Mononuclear cell (primary cell): ENCODE data around the gene PNLIPRP2. TPM values are rescaled to one million over a fixed set of nuclear protein-coding genes. Genes with fewer than 3 reads are reported as not detected.

Experiments used
- H3K27me3 ChIP-seq: 2 replicates; pipeline ENCODE4 v1.6.0; 2011; ENCODE audit warnings: low read length, control low read depth; ENCODE audit not compliant: insufficient read depth
- H3K4me1 ChIP-seq: 2 replicates; pipeline ENCODE4 v1.5.1; 2011; ENCODE audit warnings: mild to moderate bottlenecking, low read length, control low read depth; ENCODE audit not compliant: insufficient read depth
- H3K4me3 ChIP-seq: 2 replicates; pipeline ENCODE4 v1.5.1; 2011; ENCODE audit warnings: mild to moderate bottlenecking, low read length, moderate library complexity
- H3K9me3 ChIP-seq: 2 replicates; pipeline ENCODE4 v1.5.1; 2011; ENCODE audit warnings: low read depth, mild to moderate bottlenecking, control low read depth, low read length
- total RNA-seq: library from RNA; depleted of rRNA; stranded (reverse); fragments of >200 nt; gene quantifications from one replicate; pipeline ENCODE4 v1.2.3, GENCODE V29; 2012

The PNLIPRP2 gene
- total RNA-seq, 1 donor = not detected

- Histone ChIP-seq H3K4me3 (no peak overlapping the region), H3K4me1 (no peaks in the 10 kb centered on the region), H3K9me3 (no peaks in the 10 kb centered on the region), H3K27me3 (peaks cover 9% of the 10 kb centered on the region)
These were observed 14.7 kb upstream of the PNLIPRP2 start for GRCh38 chr10:116606061-116606483.

DNA sequence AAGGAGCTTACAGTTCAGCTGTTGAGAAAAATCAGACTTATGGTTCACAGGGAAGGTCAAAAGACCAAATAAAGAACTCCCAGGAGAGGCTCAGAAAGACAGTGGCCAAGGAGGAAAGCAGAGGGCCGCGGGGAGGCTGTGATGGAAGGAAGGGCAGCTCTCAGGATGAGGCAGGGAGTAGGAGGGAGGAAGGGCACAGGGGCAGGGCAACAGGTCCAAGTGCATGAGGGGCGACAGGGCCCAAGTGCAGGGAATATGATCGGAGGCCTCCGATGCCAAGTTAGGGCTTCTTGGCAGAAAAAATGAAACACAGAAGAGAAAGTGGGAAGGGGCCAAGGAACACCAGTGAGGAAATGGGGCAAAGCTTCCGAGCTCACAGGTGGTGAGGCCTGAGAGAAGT lies 13.4 kb upstream of the PNLIPRP2 start:
- Histone ChIP-seq H3K27me3 (peaks cover 9% of the 10 kb centered on the region), H3K4me3 (no peak overlapping the region), H3K4me1 (no peaks in the 10 kb centered on the region), H3K9me3 (no peaks in the 10 kb centered on the region)

GRCh38 chr10:116608686-116609594 lies 11.8 kb upstream of the PNLIPRP2 start:
- Histone ChIP-seq H3K4me3 (no peak overlapping the region), H3K4me1 (no peaks in the 10 kb centered on the region), H3K27me3 (peaks cover 9% of the 10 kb centered on the region), H3K9me3 (no peaks in the 10 kb centered on the region)

- H3K27me3 ChIP-seq = peaks cover 9% of the 10 kb centered on the region
These were observed 10.2 kb upstream of the PNLIPRP2 start for GRCh38 chr10:116610443-116611152.

GRCh38 chr10:116611153-116611545 lies 9.6 kb upstream of the PNLIPRP2 start:
- Histone ChIP-seq H3K27me3 (peaks cover 9% of the 10 kb centered on the region), H3K4me1 (no peaks in the 10 kb centered on the region), H3K9me3 (no peaks in the 10 kb centered on the region), H3K4me3 (no peak overlapping the region)

More at GRCh38 chr10:116610443-116611152, 10.2 kb upstream of the PNLIPRP2 start:
- no peaks in the 10 kb centered on the region for H3K9me3 ChIP-seq
- H3K4me3 ChIP-seq = no peak overlapping the region
- no peaks in the 10 kb centered on the region for H3K4me1 ChIP-seq

GRCh38 chr10:116612107-116612769 lies 8.5 kb upstream of the PNLIPRP2 start:
- no peaks in the 10 kb centered on the region for H3K9me3 ChIP-seq
- H3K4me3 ChIP-seq = no peak overlapping the region
- no peaks in the 10 kb centered on the region for H3K4me1 ChIP-seq
- peaks cover 9% of the 10 kb centered on the region for H3K27me3 ChIP-seq

- no peaks in the 10 kb centered on the region for H3K4me1 ChIP-seq
- H3K27me3 ChIP-seq = peaks cover 9% of the 10 kb centered on the region
- H3K4me3 ChIP-seq = no peak overlapping the region
- no peaks in the 10 kb centered on the region for H3K9me3 ChIP-seq
These were observed 7.3 kb upstream of the PNLIPRP2 start for GRCh38 chr10:116613471-116613870.

DNA sequence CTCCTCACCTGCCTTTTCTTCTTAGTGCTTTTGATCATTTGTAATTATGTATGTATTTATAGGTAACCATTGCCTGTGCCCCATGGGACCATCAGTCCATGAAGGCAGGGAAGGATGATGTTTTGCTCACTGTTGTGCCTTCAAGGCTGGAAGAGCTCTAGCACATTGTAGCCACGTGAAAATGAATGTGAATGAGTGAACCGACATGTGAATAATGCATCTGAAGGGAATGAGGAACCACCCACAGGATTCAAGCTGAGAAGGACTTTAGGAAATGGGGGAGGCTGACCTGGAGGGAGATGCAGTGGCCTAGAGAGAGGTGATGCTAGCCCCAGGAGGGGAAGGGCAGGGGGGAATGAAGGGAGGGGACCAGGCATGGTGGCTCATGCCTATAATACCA lies 6.0 kb upstream of the PNLIPRP2 start:
- Histone ChIP-seq H3K4me1 (no peaks in the 10 kb centered on the region), H3K4me3 (no peak overlapping the region), H3K9me3 (no peaks in the 10 kb centered on the region), H3K27me3 (no peaks in the 10 kb centered on the region)

GRCh38 chr10:116615199-116615776 lies 5.5 kb upstream of the PNLIPRP2 start:
- H3K9me3 ChIP-seq = no peaks in the 10 kb centered on the region
- no peak overlapping the region for H3K4me3 ChIP-seq

DNA sequence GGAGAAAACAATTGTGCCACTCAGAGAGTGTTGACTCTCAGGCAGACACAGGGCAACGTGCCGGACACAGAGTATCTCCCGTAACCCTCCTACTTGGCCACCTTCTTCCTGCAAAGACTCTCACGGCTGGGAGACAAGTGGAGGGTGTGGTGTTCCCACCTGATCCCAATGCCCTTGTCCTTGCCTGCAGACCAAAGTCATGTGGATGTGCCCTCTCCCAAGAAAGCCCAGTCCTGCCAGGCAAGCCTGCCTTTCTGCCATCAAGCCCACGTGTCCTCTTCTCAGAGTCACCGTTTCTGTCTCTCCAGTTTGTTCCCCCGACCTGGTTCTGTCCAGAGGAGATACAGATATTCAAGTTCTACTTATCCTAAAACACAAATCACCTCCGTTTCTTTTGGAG lies 723 bp downstream of the PNLIPRP2 start:
- H3K4me1 ChIP-seq = no peaks in the 10 kb centered on the region
- H3K27me3 ChIP-seq = no peaks in the 10 kb centered on the region
- no peak overlapping the region for H3K4me3 ChIP-seq
- no peaks in the 10 kb centered on the region for H3K9me3 ChIP-seq

More at GRCh38 chr10:116615199-116615776, 5.5 kb upstream of the PNLIPRP2 start:
- H3K4me1 ChIP-seq = no peaks in the 10 kb centered on the region
- H3K27me3 ChIP-seq = no peaks in the 10 kb centered on the region

DNA sequence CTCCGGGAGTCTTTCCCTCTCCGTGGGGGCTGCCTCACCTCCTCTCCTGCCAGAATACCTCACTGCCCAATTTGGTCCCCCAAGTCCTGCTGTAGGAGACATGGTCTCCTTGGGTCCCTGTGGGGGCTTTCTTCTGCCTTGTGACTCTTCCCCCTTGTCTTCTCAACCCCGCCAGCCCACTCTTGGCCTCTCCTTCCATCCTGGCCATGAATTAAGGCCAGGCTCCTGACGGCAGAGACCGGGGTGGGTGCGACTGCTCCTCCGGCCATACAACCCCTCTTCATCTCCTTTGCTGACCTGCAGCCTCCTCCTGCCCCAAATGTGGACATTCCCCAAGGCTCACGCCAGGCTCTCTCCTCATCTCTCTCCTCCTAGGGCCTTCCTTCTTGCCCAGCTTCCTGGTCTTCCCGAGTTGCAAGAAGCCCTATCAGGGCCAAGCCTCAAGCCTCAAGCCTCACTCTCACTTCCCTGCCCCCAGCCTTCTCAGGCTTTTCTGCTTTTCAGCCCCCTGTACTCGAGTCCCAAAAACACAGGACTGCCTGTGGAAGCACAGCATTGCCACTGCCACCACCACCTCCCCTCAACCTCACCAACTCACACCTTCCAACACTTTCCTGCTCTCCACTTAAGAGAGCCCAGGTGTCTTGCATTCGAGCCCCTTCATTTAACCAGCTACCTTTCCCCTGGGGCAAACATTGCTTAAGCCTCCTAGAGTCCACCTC lies 1.3 kb downstream of the PNLIPRP2 start:
- Histone ChIP-seq H3K4me3 (no peak overlapping the region), H3K27me3 (no peaks in the 10 kb centered on the region), H3K4me1 (no peaks in the 10 kb centered on the region), H3K9me3 (no peaks in the 10 kb centered on the region)

DNA sequence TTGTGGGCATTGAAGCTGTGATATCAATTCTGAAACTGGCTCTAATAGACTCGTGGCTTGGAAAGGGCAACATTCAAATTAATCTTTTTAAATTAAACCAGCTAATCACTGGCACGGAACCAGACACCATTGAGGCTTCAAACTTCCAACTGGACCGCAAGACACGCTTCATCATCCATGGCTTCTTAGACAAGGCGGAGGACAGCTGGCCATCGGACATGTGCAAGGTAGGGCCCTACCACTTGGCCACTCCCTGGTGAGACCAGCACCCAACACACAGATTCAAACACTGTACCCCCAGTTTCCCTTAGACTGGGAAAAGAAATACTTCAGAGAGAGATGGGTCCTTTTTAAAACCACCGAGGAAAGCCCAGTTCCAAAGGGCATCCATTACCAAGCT lies 5.1 kb downstream of the PNLIPRP2 start:
- H3K9me3 ChIP-seq = no peaks in the 10 kb centered on the region
- no peaks in the 10 kb centered on the region for H3K4me1 ChIP-seq
- no peak overlapping the region for H3K4me3 ChIP-seq
- no peaks in the 10 kb centered on the region for H3K27me3 ChIP-seq

DNA sequence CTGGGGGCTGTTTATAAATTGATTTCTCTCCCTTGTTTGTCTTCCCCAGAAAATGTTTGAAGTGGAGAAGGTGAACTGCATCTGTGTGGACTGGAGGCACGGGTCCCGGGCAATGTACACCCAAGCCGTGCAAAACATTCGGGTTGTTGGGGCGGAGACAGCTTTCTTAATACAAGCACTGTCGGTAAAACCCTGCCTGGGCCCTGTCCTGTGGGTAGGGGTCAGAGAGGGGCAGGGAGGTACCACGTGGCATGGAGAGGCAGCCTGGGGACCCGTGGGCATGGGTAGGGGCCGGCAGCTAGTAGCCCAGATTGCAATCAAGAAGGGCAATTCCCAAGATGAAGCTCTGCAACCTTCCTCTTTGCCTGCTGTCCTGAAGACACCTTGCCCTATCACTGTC lies 6.1 kb downstream of the PNLIPRP2 start:
- Histone ChIP-seq H3K4me1 (no peaks in the 10 kb centered on the region), H3K4me3 (no peak overlapping the region), H3K27me3 (no peaks in the 10 kb centered on the region), H3K9me3 (no peaks in the 10 kb centered on the region)

DNA sequence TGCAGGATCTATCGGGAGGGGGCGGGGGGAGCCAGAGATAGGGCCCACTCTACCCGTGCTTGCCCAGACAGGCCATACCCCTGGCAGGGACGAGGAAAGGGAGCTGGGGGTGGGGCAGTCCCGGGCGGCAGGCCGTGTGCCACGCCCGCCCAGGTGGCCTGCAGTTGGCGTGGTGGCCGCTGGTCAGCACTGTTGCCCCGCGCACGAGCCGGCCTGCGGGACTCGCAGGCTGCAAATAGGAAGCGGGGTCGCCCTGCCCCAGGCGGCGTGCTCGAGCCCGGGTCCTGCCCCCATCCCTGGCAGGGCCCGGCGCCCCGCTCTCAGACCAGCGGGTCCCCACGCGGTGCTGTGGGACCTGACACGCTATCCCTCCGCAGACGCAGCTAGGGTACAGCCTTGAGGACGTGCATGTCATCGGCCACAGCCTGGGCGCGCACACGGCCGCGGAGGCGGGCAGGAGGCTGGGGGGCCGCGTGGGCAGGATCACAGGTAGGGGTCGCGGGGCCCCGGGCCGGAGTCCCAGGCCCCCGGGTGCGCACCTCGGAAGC lies 6.7 kb downstream of the PNLIPRP2 start:
- H3K4me3 ChIP-seq = no peak overlapping the region
- H3K9me3 ChIP-seq = no peaks in the 10 kb centered on the region
- H3K4me1 ChIP-seq = no peaks in the 10 kb centered on the region
- H3K27me3 ChIP-seq = no peaks in the 10 kb centered on the region
